SJSA1 (cell line): ENCODE measurements around the gene SAMD8. TPM values are rescaled to one million over a fixed set of nuclear protein-coding genes. Genes with fewer than 3 reads are reported as not detected.
A peak's percentile ranks its signal among the peaks of the same experiment; 100 is the strongest.
"Not testable (repeated sequence)": the region's sequence is repeated elsewhere in the genome, so short reads cannot be mapped to it uniquely, and the experiment has no call there.

Experiments used
- DNase-seq, 2 experiments: peaks; one replicate each; pipeline ENCODE4 v3.0.0-alpha.2; 2015 to 2020; ENCODE audit warnings: low spot score in 2 of 2, low read depth in 1 of 2
- H3K27ac ChIP-seq: fragments of 250-450 bp; sonication (Bioruptor Pico); 2 replicates; pipeline ENCODE4 v1.5.1; 2020; ENCODE audit warnings: mild to moderate bottlenecking, moderate library complexity
- H3K27me3 ChIP-seq: fragments of 250-450 bp; sonication (Bioruptor Pico); replicated peaks from 2 replicates; pipeline ENCODE4 v1.5.1; 2020; ENCODE audit warnings: mild to moderate bottlenecking, moderate library complexity
- H3K36me3 ChIP-seq: fragments of 250-450 bp; sonication (Bioruptor Pico); 2 replicates; pipeline ENCODE4 v1.5.1; 2020; ENCODE audit warnings: mild to moderate bottlenecking
- H3K4me1 ChIP-seq: fragments of 250-450 bp; sonication (Bioruptor Pico); replicated peaks from 2 replicates; pipeline ENCODE4 v1.6.1; 2021; ENCODE audit warnings: mild to moderate bottlenecking
- H3K4me3 ChIP-seq: fragments of 250-450 bp; sonication (Bioruptor Pico); 2 replicates; pipeline ENCODE4 v1.5.1; 2020; ENCODE audit warnings: mild to moderate bottlenecking
- H3K9me3 ChIP-seq: fragments of 250-450 bp; sonication (Bioruptor Pico); replicated peaks from 2 replicates; pipeline ENCODE4 v1.5.1; 2020; ENCODE audit warnings: mild to moderate bottlenecking
- total RNA-seq: library from RNA; depleted of rRNA; stranded (reverse); fragments of >200 nt; shearing (Covaris generic); gene quantifications from 2 replicates; pipeline ENCODE4 v1.2.3, GENCODE V29; 2014

The SAMD8 gene
- total RNA-seq, 1 experiment from 2014 or later, result 24.8 TPM

DNA sequence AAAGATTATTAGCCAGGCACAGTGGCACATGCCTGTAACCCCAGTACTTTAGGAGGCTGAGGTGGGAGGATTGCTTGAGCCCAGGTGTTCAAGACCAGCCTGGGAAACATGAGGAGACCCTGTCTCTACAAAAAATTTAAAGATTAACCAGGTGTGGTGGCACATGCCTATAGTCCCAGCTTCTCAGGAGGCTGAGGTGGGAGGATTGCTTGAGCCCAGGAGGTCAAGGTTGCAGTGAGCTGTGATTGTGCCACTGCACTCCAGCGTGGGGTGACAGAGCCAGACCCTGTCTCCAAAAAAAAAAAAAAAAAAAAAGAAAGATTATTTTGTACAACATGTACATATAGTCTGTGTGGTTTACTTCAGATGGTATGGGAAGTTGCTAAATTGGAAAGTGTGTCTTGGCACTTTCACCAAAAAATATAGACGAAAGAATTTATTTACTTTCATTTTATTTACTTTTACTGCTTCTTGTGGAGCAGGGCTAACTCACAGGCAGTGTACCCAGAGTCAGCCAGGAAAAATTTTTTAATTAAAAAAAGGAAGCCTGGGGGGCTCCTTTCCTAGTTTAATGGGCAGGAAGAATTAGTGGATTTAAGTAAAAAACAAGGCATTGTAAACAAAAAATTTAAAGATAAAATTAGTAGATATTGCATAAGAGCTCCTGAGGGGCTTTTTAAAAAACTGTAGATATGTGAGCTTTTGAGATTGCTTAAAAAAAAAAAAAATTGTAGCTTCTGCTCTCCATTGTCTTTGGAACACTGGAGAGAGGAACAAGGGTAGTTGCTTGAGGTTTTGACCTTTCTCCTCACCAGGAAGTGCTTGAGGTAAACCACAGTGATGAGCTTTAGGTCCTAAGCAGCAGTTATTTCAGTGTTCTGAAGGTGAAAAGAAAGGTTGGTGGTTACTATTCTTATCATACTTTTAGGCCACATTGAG is 54.5 kb downstream of the SAMD8 start:
- H3K36me3 ChIP-seq, result peaks cover 28% of the 10 kb centered on the region
- no peaks in the 10 kb centered on the region for H3K27me3 ChIP-seq
- no peak overlapping the region for H3K4me3 ChIP-seq
- no peaks in the 10 kb centered on the region for H3K9me3 ChIP-seq
- H3K27ac ChIP-seq, result no peak overlapping the region
- DNase-seq, result no peak
- H3K4me1 ChIP-seq, result 0 out of 2 replicates have a peak, but pooled peaks cover 4% of the 10 kb centered on the region

- 0 out of 2 replicates have a peak, but pooled peaks cover 4% of the 10 kb centered on the region for H3K4me1 ChIP-seq
- no peak overlapping the region for H3K4me3 ChIP-seq
- H3K36me3 ChIP-seq, result peaks cover 28% of the 10 kb centered on the region
- no peaks in the 10 kb centered on the region for H3K9me3 ChIP-seq
- H3K27ac ChIP-seq, result no peak overlapping the region
- no peak for DNase-seq
- H3K27me3 ChIP-seq, result no peaks in the 10 kb centered on the region
Measured at GRCh38 chr10:75166623-75166972, 55.1 kb downstream of the SAMD8 start.

DNA sequence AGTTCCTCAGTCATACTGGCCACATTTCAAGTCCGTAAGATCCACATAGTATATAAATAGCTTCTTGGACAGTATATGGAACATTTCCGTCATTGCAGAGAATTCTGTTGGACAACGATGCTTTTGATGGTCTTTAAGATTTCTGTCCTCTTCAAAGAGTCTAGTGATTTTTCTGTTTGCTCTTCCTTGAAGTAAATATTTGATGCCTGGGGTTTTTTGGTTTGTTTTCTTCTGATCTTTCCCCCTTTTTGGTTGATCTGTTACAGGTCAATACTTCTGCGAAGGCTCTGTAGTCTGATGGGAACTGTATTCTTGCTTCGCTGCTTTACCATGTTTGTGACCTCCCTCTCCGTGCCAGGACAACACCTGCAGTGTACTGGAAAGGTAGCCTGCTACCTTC is 56.8 kb downstream of the SAMD8 start:
- H3K36me3 ChIP-seq, result peaks cover 28% of the 10 kb centered on the region
- DNase-seq, result no peak
- H3K27ac ChIP-seq, result no peak overlapping the region
- no peaks in the 10 kb centered on the region for H3K27me3 ChIP-seq
- H3K4me1 ChIP-seq, result 0 out of 2 replicates have a peak, but pooled peaks cover 4% of the 10 kb centered on the region
- no peaks in the 10 kb centered on the region for H3K9me3 ChIP-seq
- no peak overlapping the region for H3K4me3 ChIP-seq

DNA sequence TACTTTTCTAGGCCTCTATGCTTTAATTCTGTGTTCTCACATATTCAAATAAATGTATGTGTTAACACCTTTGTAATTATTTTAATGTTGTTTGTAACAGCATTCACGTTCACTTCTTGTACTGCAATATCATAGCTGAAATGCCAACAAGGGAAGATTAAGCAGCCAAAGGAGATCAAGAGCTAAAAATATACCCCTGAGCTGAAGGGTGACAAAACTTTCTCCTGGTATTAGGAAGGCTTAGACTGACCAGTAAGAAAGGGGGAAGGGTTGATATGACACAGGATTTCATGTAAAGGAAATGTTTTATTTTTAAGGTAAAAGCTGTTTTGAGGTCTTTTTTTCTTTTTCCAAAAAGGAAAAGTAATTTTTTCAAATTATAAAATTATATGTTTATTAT is 58.8 kb downstream of the SAMD8 start:
- Histone ChIP-seq H3K4me1 (0 out of 2 replicates have a peak, but pooled peaks cover 4% of the 10 kb centered on the region), H3K27me3 (no peaks in the 10 kb centered on the region), H3K36me3 (peaks cover 30% of the 10 kb centered on the region), H3K27ac (no peak overlapping the region), H3K4me3 (no peak overlapping the region), H3K9me3 (no peaks in the 10 kb centered on the region)
- no peak for DNase-seq

DNA sequence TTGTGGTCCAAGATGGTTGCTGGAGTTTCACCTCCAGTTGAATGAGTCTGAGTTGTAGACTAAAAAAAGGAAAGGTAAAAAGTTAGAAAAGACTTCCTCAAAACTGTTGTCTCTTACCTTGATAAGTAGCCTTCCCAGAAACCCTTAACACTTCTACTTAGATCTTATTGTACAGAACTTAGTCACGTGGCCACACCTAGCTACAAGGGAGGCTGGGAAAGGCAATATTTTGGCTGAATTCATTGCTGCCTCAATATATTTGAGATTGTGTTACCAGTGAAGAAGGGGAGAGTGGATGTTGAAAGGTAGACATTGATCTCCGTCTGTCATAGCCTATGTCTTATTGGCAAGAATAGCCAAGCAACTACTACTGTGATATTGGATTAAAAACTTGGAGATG is 63.6 kb downstream of the SAMD8 start:
- Histone ChIP-seq H3K27me3 (no peaks in the 10 kb centered on the region), H3K4me3 (no peak overlapping the region), H3K9me3 (no peaks in the 10 kb centered on the region), H3K36me3 (peaks cover 16% of the 10 kb centered on the region), H3K27ac (no peak overlapping the region), H3K4me1 (no peaks in the 10 kb centered on the region)
- DNase-seq, result no peak

GRCh38 chr10:75176046-75176445 is 64.6 kb downstream of the SAMD8 start:
- DNase-seq, result no peak
- Histone ChIP-seq H3K36me3 (peaks cover 16% of the 10 kb centered on the region), H3K4me3 (no peak overlapping the region), H3K27ac (no peak overlapping the region), H3K9me3 (no peaks in the 10 kb centered on the region), H3K4me1 (no peaks in the 10 kb centered on the region), H3K27me3 (no peaks in the 10 kb centered on the region)

GRCh38 chr10:75176736-75177135 is 65.3 kb downstream of the SAMD8 start:
- peaks cover 16% of the 10 kb centered on the region for H3K36me3 ChIP-seq
- H3K4me3 ChIP-seq, result no peak overlapping the region
- no peaks in the 10 kb centered on the region for H3K9me3 ChIP-seq
- no peaks in the 10 kb centered on the region for H3K27me3 ChIP-seq
- no peak for DNase-seq
- H3K27ac ChIP-seq, result no peak overlapping the region
- H3K4me1 ChIP-seq, result no peaks in the 10 kb centered on the region

DNA sequence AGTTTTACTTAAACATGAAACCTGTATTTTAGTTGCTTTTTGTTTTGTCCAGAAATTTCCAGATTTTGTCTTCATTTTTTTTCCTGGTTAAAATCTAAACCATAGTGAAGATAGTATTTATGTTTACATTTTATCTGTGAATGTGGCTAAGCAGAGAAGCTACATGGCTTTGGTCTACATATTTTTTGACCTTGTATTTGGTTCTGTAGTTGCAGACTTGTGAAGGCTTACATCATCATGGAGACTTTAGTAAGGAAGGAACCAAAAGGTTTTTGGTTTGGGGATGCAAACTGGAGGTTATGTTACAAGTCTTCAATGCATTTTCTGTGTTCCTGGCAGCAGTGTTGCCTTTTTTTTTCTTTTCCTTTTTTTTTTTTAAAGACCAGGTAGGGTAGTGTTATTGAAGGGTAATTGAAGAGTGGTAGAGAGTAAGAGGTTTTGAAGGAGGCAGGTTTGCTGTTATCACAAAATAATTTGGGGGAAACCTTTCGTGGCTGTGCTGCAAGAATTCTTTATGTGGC is 68.3 kb downstream of the SAMD8 start:
- no peak for DNase-seq
- no peaks in the 10 kb centered on the region for H3K27me3 ChIP-seq
- H3K36me3 ChIP-seq, result peaks cover 15% of the 10 kb centered on the region
- no peaks in the 10 kb centered on the region for H3K9me3 ChIP-seq
- H3K4me1 ChIP-seq, result no peaks in the 10 kb centered on the region
- no peak overlapping the region for H3K27ac ChIP-seq
- H3K4me3 ChIP-seq, result no peak overlapping the region

DNA sequence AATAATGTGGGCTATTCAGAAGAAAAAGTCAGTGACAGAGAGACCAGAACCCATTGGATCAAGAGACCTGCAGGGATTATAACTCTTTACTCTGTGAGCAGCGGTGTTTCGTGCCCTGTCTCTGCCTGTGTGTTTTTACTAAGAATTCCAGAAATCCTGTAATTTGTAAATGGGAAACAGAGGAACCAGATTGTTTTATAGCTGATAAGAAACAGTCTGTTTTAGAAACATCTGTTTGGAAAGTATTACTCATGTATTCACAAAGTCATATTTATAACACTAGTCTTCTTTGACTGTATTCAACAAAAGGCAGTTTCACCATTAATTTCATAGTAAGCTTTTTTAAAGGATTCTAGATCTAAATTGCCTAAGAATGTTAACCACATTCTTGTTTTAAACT is 69.1 kb downstream of the SAMD8 start:
- no peaks in the 10 kb centered on the region for H3K9me3 ChIP-seq
- no peak overlapping the region for H3K4me3 ChIP-seq
- no peak overlapping the region for H3K27ac ChIP-seq
- no peaks in the 10 kb centered on the region for H3K27me3 ChIP-seq
- DNase-seq, result no peak
- peaks cover 11% of the 10 kb centered on the region for H3K36me3 ChIP-seq
- no peaks in the 10 kb centered on the region for H3K4me1 ChIP-seq

- DNase-seq, result no peak
- Histone ChIP-seq H3K4me3 (no peak overlapping the region), H3K27me3 (no peaks in the 10 kb centered on the region), H3K36me3 (peaks cover 7% of the 10 kb centered on the region), H3K27ac (no peak overlapping the region), H3K4me1 (no peaks in the 10 kb centered on the region), H3K9me3 (no peaks in the 10 kb centered on the region)
Measured at GRCh38 chr10:75181073-75181472, 69.6 kb downstream of the SAMD8 start.

GRCh38 chr10:75186310-75186709 is 74.9 kb downstream of the SAMD8 start:
- Histone ChIP-seq H3K27ac (no peak overlapping the region), H3K9me3 (0 out of 2 replicates have a peak, but pooled peaks cover 2% of the 10 kb centered on the region)

GRCh38 chr10:75187961-75188426 is 76.5 kb downstream of the SAMD8 start:
- Histone ChIP-seq H3K27me3 (no peaks in the 10 kb centered on the region), H3K9me3 (0 out of 2 replicates have a peak, but pooled peaks cover 2% of the 10 kb centered on the region), H3K36me3 (peaks cover 2% of the 10 kb centered on the region; the same call in 1 of the 2 replicates), H3K27ac (no peak overlapping the region), H3K4me1 (peaks cover 20% of the 10 kb centered on the region), H3K4me3 (no peak overlapping the region)
- DNase-seq, result peak; percentile 30 to 57

More at GRCh38 chr10:75186310-75186709, 74.9 kb downstream of the SAMD8 start:
- Histone ChIP-seq H3K4me3 (no peak overlapping the region), H3K36me3 (peaks cover 6% of the 10 kb centered on the region; the same call in 1 of the 2 replicates), H3K27me3 (no peaks in the 10 kb centered on the region), H3K4me1 (peaks cover 12% of the 10 kb centered on the region)
- no peak for DNase-seq

DNA sequence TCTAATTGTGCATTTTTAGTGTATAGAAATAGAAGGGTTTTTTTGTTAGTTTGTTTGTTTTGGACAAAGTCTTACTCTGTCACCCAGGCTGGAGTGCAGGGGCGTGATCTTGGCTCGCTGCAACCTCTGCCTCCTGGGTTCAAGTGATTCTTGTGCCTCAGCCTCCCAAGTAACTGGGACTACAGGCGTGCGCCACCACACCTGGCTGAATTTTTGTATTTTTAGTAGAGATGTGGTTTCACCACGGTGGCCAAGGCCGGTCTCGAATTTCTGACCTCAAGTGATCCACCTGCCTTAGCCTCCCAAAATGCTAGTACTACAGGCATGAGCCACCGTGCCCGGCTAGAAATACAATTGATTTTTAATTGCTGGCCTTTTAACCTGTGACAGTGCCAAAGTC is 77.1 kb downstream of the SAMD8 start:
- H3K9me3 ChIP-seq, H3K4me3 ChIP-seq, H3K36me3 ChIP-seq, DNase-seq, H3K27me3 ChIP-seq, H3K27ac ChIP-seq: not testable (repeated sequence)
- H3K4me1 ChIP-seq, result peaks cover 20% of the 10 kb centered on the region
